NB4 (cell line): ENCODE results near the gene PPP2R2D.

Experiments used
- MYC ChIP-seq: IDR thresholded peaks from 2 replicates; pipeline ENCODE4 v1.6.1; 2011; ENCODE audit warnings: low read depth, low read length
- TF ChIP-seq, protein P1 (sequence below): IDR thresholded peaks from one replicate; pipeline ENCODE4 v1.5.1; 2012; ENCODE audit warnings: low read depth, low read length

DNA sequence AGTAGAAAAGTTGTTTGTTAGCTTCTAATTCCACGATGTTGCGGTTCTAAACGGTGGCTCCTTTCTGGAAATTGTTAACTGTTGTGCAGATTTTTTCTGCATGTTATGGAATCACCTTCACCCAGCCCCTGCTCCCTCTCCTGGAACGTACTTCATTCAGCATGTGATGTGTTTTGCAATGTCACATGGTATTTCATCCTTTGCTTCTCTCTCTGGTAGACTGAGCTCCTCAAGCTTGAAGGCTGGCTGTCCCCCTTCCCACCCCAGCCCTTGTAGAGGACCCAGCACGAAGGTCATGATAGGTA, 4.4 kb downstream of the PPP2R2D start:
- TF ChIP-seq, protein P1, sequence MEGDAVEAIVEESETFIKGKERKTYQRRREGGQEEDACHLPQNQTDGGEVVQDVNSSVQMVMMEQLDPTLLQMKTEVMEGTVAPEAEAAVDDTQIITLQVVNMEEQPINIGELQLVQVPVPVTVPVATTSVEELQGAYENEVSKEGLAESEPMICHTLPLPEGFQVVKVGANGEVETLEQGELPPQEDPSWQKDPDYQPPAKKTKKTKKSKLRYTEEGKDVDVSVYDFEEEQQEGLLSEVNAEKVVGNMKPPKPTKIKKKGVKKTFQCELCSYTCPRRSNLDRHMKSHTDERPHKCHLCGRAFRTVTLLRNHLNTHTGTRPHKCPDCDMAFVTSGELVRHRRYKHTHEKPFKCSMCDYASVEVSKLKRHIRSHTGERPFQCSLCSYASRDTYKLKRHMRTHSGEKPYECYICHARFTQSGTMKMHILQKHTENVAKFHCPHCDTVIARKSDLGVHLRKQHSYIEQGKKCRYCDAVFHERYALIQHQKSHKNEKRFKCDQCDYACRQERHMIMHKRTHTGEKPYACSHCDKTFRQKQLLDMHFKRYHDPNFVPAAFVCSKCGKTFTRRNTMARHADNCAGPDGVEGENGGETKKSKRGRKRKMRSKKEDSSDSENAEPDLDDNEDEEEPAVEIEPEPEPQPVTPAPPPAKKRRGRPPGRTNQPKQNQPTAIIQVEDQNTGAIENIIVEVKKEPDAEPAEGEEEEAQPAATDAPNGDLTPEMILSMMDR: no peak
- TF ChIP-seq MYC: no peak
